Upper lobe of left lung (tissue), 4 donors: ENCODE results near the gene TMEM198.

Experiments used
- CTCF ChIP-seq, 6 experiments: fragments of 450-650 bp in 4 of 6; fragments of 200-600 bp in 2 of 6; sonication (generic) in 2 of 6; IDR thresholded peaks; one replicate each; pipeline ENCODE4 v1.5.1; 2016 to 2019; ENCODE audit warnings: antibody characterized with exemption in 6 of 6
- POLR2A ChIP-seq, 4 donors: fragments of 450-650 bp; IDR thresholded peaks; one replicate each; pipeline ENCODE4 v1.5.1; 2016 to 2017; ENCODE audit warnings: antibody characterized with exemption in 4 of 4, mild to moderate bottlenecking in 2 of 4

DNA sequence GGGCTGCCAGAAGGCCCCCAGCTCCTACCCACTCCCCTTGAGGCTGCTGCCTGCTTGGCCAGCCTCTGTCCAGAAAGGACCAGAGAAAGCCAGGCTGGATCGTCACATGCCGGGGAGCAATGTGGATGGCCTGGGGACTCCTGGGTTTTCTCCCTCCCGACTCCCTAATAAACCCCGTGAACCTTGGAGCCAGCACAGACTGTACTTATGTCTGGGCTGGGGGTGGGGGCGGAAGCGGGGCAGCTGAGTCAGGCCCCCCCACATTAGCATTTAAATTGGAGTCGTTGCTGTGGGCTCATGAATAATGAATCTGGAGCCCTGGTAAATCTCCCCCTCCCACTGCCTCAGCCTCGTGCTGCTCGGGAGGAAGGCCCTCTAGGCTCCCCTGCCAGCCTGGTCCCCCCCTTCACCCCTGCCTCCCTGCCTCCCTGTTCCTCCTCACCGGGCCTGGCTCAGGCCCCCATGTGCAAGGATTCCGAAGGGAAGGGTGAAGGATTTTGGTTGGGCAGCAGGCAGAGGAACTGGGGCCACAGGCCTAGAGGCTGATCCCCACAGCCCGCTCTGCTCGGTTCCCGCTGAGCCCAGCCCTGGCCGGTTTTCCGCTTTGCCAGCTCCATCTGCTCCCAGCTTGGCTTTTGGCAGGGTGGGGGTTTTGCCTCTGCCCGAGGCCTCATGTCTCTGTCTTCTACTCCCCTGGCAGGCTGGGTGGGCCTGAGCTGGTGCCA lies 36.9 kb upstream of the TMEM198 start:
- TF ChIP-seq CTCF (IDR thresholded peaks at IDR 0.05) (no peak), POLR2A (IDR thresholded peaks at IDR 0.05) (no peak)
